CD4-positive, alpha-beta T cell treated with Interleukin-4 for 1 hour (primary cell): Measurements from ENCODE around the gene COPG2.

Experiments
- DNase-seq, 2 donors: peaks; one replicate each; pipeline ENCODE4 v3.0.0-alpha.2; 2020 to 2022

COPG2 gene

DNA sequence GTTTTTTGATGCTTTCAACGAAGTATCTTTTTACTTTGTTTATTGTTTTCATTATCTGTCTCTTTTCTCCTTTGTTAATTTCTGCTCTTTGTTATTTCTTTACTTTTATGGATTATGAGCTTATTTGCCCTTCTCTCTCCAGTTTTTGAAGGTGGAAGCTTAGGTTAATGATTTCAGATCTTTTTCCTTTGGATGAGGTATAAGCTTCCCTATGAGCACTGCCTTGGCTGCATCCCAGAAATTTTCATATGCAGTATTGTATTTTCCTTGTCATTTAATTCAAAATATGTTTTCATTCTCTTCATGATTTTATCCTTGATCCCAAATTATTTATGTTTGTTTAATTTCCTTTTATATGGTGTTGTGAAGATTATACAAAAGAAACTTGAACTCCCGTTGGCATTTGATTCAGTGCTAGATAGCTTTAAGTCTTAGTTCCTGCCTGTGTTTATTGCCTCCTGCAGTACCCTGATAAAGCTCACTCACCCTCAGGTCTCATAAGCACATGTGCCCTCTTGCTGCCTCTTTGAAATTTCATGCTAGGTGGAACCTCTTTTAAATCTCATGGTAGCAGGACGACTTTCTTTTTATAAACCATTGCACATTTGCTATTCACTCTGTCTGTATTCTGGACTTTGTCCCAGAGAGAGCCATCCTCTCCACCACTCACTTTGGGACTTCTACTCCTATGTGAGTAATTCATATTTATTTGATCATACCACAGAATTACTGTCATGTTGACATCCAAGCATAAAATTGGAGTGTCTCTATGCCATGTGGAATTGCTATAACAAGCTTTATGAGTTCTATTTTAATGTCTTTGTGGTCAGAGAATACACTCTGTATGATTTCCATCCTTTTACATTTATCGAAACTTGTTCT is 204.8 kb downstream of the COPG2 start:
- DNase-seq: no peak

DNA sequence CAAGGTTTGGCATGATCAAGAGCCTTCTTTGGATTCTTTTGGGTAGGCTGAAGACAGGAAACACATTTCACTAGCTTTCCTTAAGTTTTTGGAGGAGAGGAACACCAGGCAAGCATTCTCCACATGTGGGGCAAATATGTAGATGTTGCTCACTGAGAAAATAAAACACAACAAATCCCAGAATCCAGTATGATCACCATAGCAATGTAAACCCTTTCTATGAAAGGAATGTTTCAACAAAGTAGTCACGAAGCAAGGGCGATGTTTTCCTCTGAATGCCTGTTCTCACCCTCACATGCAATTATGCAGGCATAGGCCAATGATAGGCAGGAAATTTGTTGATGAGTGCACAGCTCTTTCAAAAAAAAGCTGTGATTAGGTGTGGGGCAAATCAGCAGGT is 207.3 kb downstream of the COPG2 start:
- DNase-seq: no peak

DNA sequence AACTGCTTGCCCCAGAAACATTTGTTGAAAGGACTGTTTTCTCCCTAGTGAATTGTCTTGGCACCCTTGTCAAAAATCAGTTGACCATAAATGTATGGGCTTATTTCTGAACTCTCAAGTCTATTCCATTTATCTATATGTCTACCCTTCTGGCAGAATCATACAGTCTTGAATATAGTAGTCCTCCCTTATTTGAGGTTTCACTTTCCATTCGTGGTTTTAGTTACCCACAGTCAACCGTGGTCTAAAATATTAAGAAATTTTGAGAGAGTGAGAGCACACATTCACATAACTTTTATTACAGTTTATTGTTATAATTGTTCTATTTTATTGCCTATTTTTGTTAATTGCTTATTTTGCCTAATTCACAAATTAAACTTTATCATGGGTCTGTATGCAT is 210.3 kb downstream of the COPG2 start:
- peak in 1 of 2 donors; percentile 30 for DNase-seq
